PFSK-1 (cell line): ENCODE data around the gene MICAL1.

Experiments used
- REST ChIP-seq, 2 experiments: IDR thresholded peaks; 2 replicates each; pipeline versions ENCODE4 v1.6.1 to v1.8.0; 2011 to 2012; ENCODE audit warnings: low read depth in 2 of 2, low read length in 2 of 2, control low read depth in 1 of 2, inconsistent platforms in 1 of 2, mild to moderate bottlenecking in 1 of 2, moderate library complexity in 1 of 2; ENCODE audit not compliant: insufficient read depth in 1 of 2
- TAF1 ChIP-seq: IDR thresholded peaks from 2 replicates; pipeline ENCODE4 v1.6.1; 2012; ENCODE audit warnings: low read length, control low read depth, borderline replicate concordance; ENCODE audit not compliant: insufficient read depth

- no peak for TF ChIP-seq REST (IDR thresholded peaks at IDR 0.05; ENCODE audit: insufficient read depth in 1 of 2, low read depth in 2 of 2, low read length in 2 of 2)
- TF ChIP-seq TAF1: no peak
Observed at GRCh38 chr6:109420751-109421150, 34.8 kb downstream of the MICAL1 start.
